Stimulated activated CD8-positive, alpha-beta memory T cell treated with anti-CD3 and anti-CD28 coated beads, Interleukin-2, amount 100 ng/mL, for 1 hour (primary cell): ENCODE data around the gene BTBD2.

Source experiments
- DNase-seq, 2 donors: peaks; one replicate each; pipeline ENCODE4 v3.0.0-alpha.2; 2020; ENCODE audit warnings: low read depth in 2 of 2

Gene BTBD2

DNA sequence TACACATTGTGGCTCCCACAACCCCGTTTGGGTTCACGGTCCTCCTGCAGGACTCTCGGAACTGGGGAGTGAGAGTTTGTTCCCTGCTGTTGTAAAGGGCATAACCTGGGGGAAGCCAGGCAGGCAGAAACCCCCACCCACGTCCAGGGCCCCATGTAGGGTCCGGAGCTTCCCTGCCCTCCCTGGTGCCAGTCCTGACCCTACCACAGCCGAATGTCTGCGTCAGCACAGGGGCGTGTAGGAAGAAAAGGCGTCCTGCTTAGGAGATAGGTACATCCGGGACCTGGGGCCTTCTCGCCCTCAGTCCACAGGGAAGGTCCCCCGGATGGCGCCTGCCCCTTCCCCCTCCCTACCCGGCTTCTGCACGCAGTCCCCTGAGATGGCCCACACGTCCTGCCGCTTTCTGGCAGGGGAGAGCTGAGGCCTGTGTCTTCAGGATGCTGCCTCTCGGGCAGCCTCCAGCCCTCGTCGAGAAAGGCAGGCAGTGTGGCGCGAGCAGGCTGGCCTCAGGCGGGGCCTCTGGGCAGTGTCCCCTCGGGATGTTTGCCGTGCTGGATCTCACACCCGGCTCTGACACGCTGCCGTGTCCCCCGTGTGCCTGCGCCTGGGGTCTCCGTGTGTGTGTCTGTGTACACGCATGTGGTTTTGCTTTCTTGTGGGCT is 55.5 kb downstream of the BTBD2 start:
- no peak for DNase-seq

- DNase-seq: no peak
These were observed 57.8 kb downstream of the BTBD2 start for GRCh38 chr19:1957562-1958248.

DNA sequence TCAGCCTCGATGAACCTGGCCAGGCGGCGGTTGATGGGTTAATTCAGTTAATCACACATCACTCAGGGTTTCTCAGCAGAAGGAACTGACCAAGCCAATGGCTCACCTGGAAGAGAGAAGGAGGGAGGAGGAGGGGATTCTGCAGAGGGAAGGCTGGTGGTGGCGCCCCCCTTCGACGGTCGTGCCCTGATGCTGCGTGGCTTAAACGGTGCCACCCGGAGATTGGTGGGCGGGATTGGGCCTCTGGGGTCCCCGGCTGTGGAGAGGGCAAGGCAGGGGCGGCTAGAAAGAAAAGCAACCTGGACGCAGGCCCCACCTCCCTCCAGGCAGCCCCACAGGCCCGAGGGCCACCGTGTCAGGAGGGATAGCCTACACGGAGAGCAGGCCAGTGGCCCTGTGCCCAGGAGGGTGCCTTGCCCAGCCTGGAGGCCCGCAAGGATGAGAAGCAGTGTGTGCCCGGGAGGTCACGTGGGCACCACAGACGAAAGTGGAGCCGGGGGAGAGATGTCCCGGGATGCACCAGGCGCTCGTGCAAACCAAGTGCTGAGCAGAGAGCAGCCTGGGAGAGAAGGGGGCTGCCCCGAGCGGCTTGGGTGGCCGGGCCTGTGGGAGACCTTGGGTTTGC is 58.5 kb downstream of the BTBD2 start:
- no peak for DNase-seq

- no peak for DNase-seq
These were observed 59.4 kb downstream of the BTBD2 start for GRCh38 chr19:1956122-1956494.

DNA sequence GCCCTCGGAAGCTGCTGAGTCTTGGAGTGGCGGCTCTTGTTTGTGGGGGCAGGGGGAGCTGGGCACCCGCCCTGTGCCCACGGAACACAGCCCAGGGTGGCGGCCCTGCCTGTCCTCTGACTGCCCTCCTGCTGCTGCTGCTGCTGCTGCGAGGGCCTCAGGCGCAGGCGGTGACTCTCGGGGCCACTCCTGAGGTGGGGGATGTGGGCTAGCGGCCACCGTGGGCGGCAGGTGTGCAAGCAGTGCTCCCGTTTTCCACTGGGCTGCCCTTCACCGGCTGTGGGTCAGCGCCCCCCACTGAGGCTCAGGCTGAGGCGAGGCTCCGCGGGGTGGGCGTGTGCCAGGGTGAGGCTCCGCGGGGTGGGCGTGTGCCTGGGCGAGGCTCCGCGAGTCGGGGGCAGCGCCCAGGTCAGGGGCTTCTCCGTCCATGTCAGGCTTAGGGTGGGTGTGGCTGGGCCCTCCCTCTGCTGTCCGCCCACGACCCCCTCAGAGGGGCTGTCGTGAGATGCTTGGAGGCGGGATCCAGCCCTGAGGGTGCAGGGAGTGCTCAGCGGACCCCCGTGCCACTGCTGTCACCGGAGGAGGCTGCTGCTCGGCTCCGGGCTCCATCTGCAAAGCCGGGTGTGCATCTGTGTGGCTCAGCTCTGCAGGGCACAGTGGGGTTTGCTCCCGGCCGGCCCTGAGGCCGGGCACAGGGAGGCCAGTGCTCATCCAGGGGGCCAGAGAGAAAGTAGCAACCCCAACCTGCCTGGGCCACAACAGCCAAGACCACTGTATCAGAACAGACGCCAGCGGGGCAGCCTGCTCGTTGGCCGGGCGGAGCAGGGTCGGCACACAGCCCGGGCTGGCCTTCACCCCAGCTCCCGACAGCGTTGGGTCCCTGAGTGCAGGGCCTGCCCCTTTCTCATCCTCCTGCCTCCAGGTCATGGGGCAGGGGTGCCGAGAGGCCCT is 60.1 kb downstream of the BTBD2 start:
- DNase-seq: no peak

GRCh38 chr19:1954532-1954933 is 61.0 kb downstream of the BTBD2 start:
- DNase-seq: no peak

DNA sequence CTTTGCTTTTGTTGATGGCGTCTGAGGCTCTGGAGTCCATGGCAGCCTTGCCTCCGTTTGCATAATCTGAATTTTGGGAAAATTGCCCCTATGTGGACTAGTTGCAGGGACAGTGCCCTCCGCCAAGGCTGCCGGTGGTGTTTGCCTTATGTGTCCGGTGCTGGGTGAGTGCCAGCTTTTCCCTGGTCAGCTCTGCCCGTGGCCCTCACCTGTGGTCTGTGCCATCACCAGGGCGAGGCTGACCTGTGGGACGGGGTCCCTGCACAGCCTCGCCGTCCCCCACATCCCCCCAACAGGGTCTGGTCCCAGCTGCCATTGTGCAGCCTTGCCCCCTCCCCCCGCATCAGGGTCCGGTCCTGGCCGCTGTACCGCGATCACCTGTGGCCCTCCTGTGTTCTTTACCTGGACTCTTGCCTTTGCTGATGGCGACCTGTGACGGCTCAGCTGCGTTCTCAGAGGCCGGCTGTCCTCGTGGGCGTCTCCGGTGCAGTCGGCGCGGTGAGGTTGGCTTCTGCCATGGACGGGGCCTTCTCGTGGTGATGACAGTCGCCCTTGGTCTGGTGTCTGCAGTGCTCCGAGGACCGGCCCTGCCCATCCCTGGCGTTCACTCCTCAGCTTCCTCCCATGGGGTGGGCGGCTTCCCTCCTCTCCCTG is 61.9 kb downstream of the BTBD2 start:
- no peak for DNase-seq

DNA sequence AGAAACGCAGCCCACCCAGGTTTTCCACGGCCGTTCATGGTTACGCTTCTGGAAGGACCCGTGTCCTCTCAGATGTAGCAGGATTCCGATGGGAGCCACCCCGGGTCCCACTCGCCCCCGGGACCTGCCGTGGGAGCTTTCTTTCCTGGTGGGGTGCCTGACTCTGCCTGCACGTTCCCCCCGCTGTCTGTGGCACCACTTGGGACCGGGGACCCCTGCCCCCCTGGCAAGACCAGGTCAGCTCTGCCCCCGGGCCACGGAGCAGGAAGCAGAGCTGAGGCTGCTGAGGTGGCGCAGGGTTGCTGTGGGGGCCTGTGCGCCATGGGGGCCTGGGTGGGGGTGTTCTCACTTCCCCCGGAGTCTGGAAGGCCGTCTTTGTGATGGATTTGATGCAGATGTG is 62.5 kb downstream of the BTBD2 start:
- DNase-seq: no peak

DNA sequence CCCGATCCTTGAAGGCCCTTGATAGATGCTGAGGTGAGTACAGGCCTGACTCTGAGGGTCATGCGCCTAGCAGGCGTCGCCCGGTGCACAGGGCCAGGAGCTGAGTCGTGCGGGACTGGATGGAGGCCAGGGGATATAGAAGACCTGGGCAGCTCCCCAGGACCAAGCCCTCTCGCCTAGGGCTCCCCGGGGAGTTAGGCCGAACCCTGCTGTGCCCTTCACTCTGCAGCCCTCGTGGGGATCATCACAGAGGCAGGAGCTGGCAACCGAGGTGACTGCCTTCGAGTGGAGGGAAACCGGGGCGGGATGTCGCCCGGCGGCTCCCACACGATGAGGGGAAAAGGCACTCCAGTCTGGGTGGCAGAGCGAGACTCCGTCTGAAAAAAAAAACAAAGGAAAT is 62.9 kb downstream of the BTBD2 start:
- no peak for DNase-seq

- no peak for DNase-seq
These were observed 64.9 kb downstream of the BTBD2 start for GRCh38 chr19:1950640-1951039.

GRCh38 chr19:1949304-1950101 is 66.0 kb downstream of the BTBD2 start:
- no peak for DNase-seq

DNA sequence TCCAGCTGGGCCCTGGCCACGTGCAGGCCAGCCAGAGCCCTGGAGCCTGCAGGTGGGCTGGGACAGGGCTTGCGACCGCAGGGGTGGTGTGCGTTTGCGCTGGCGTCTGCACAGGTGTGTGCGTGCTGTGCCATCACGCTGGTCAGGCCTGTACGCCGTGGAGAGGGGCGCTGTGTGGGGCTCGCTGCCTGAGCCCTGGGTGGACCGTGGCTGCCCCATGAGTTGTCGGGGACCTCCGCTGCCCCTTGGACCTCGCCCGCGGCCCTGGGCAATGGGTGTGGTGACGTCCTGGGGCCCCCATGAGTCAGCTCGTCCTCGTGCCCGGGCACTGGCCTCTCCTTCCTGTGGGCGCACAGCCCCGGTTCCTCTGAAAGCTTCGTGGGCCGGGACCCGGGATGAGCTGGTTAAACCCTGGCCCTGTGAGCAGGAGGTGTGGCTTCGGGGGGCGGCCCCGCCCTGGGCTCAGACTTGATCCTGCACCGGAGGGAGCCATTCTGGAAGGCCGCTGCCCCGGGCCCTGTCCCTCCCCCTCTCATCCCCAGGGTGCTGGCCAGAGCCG is 67.8 kb downstream of the BTBD2 start:
- no peak for DNase-seq

GRCh38 chr19:1945899-1946298 is 69.6 kb downstream of the BTBD2 start:
- DNase-seq: no peak

DNA sequence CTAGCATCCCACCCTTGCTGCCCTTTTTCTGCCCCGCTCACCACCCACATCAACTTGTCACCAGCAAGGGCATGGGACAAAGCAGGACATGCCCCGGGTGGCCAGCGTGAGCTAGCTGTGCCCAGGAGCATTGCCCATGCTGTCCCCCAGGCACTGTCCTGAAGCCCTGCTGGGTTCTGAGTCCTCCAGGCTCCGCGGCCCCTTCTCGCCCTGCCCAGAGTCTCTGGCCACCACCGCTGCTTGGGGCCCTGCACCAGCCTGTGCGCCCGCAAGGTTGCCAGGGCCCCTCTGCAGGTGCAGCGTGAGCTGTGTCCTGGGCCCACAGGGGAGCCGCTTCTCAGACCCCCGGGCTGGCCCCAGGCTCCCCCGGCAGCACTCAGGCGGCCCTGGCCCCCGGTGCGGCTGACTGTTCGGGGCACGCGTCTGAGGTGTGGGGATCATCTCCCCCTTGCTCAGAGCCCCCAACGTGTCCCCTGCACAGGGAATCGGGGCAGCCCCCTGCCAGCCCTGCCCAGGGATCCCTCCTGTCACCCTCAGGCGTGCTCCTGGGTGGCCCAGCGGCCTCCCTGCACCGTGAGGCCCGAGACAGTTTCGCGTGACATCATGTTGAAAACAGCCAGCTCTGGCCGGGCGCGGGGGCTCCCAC is 70.5 kb downstream of the BTBD2 start:
- DNase-seq: no peak

- no peak for DNase-seq
These were observed 71.2 kb downstream of the BTBD2 start for GRCh38 chr19:1944088-1944915.

DNA sequence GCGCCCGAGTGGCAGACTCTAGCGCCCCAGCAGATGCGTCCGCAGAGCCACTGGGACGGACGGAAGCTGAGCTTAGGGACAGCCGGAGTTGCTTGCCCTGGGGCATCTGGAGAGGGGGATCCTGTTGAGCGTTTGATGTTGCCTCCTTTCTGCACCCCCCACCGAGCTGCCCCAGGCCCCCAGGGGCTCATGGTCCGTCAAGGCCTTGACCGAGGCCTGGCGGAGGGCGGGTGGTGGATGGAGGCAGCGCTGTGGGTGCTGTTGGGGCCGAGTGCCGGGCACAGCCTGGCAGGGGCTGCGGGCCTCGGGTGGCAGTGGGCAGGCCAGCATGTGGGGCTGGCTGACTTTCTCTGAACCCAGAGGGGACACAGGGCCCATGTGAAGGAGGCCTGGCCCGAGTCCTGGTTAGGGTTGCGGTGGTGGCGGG is 71.8 kb downstream of the BTBD2 start:
- DNase-seq: no peak

DNA sequence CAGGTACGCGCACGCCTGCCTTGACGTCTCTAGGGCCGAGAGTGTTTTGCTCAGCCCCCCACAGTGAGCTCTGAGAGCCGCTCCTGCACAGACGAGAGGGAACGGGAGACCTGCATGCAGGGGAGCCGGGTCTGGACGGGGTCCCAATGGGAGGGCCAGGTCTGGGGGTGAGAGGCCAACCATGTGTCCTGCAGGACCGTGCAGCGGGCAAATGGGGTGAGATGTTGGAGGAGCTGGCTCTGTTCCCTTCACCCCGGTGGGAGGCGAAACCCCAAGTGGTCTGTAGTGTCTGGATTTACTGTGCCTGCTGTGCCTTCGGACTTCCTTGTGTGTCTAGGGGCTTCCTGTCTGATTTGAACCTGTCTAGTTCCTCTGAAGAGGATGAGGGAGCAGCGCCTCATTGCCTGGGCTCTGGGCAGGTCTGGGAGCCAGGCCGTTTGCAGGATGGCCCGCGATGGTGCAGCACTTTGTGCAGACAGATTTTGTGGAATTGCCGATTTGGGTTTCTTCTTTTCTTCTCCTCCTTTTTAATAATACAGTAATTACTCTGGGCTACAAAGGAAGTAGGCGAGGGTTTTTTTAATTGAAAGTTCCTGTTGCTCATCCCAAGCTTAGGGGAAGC is 72.5 kb downstream of the BTBD2 start:
- DNase-seq: no peak

DNA sequence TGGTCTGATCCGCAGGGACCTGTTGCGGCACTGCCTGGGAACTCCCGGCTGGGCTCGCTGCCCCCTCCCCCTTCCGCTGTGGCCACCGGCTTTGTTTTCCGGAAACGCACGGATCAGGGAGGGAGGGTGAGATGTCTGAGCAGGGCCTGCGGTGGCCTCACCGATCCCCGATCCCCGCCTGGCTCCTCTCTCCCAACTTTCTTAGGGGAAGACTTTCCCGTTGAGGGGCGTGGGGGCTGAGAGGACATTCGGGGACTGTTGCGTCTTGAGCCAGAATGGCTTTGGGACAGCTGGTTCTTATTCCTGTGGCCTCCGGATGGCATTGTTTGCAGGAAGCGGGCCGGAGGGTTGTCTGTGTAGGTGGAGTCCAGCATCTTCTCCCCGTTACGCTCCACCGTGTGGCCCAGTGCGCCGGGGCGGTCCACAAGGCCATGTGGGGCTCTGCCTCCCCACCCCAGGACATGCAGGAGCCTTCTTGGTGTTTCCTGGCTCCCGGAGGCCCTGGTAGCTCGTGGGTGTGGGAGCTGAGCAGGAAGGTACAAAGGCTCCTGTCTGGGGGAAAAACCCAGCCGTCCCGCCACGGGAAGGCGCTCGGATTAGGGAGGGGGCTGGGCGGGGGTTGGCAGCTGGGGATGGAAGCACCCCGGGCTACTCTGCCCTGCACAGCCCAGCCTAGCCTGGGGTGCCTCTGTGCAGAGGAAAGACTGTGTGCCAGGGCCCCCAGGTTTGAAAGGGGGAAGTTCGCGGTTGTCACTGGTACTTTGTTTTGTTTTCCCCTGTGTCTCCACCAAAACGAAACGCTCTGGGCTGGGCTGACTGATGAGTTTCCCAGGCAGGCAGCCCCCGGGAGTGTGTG is 73.2 kb downstream of the BTBD2 start:
- DNase-seq: peak; percentile 60 to 62
